Measurements from ENCODE around the gene TRIM7. TPM values are rescaled to one million over a fixed set of nuclear protein-coding genes. Genes with fewer than 3 reads are reported as not detected.
A peak's percentile ranks its signal among the peaks of the same experiment; 100 is the strongest.

The TRIM7 gene
- polyA plus RNA-seq, 3 donors from 2014 or later = 0.50 TPM; not detected in 2

DNA sequence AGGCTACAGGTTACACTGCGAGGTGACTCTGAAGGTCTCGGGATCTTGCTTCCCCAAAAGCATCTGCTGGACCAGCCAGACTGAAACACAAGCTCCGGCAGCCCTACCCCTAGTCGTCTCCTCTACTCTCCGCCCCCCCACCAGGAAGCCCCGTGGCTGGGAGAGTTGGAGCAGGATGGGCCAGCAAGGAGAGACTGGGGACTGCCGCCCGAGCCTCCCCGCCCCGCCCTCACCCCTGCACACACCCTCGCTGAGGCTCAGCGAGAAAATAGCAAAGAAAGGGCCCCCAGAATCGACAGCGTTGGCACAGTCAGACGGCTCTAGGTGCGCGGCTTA, 1.3 kb downstream of the TRIM7 start:
- H3K36me3 Mint-ChIP-seq = no peaks in the 10 kb centered on the region
- H3K4me1 Mint-ChIP-seq = peaks cover 32 to 35% of the 10 kb centered on the region in 2 donors
- H3K9me3 Mint-ChIP-seq = peaks cover 0 to 2% (median 0%) of the 10 kb centered on the region in 6 donors
- no peak overlapping the region for H3K27ac Mint-ChIP-seq
- H3K27me3 Mint-ChIP-seq (ENCODE audit: low read depth in 3 of 3) = peaks cover 31 to 41% (median 35%) of the 10 kb centered on the region in 3 donors
- H3K4me3 Mint-ChIP-seq = peak overlapping the region; percentile 74 to 91 (median 87)
- DNase-seq = no peak

DNA sequence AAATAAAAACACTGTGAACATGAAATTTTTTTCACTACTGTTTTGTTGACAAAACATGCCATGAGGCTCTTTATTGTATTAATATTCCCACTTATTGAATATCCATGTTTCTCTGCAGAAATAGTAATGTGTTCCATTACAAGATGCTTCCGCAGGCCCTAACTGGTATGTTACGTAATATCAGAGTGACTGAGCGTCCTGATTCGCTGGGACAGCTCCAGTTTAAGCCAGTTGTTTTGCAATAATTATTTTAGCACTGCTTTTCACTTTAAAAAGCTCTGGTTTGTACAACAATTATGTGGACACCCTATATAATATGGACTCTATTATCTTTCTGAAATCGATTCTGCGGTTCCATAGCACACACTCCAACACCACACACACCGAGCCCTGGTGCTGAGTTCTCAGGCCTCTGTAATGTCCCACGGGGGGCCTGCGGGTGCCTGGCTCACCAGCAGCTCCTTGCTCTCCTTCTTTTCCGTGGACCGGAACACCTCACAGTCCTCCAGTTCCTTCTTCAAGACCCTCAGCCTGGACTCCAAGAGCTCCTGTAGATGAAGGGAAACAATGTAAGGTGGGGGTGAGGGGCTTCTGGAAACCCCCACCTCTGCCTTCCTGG, 1.8 kb downstream of the TRIM7 start:
- Mint-ChIP-seq H3K4me3 (peak overlapping the region in 4 of 5 donors; percentile 74 to 91 (median 84)), H3K36me3 (no peaks in the 10 kb centered on the region), H3K4me1 (peaks cover 30 to 33% of the 10 kb centered on the region in 2 donors), H3K27me3 (ENCODE audit: low read depth in 3 of 3) (peaks cover 31 to 39% (median 35%) of the 10 kb centered on the region in 3 donors), H3K9me3 (peaks cover 0 to 2% (median 0%) of the 10 kb centered on the region in 6 donors), H3K27ac (no peak overlapping the region)
- no peak for DNase-seq

DNA sequence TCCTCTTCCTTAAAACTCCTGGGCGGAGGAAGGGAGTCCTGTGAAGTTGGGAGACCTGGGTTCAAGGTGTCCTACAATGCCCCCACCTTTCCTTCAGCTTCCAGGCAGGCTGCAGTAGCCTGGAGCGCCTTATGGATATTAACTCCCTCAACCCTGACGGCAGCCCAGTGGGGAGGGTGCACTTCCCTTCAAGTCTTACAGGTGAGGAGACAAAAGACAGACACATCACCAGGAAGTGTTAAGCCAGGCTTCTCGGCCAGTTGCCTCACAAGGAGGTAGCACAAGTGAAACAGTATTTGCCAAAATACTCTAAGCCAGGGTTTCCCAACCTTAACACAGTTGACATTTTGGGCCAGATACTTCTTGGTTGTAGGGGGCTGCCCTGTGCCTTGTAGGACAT, 4.2 kb downstream of the TRIM7 start:
- DNase-seq = no peak
- Mint-ChIP-seq H3K27ac (no peak overlapping the region), H3K4me3 (no peak overlapping the region), H3K4me1 (peaks cover 6 to 11% of the 10 kb centered on the region in 2 donors), H3K27me3 (ENCODE audit: low read depth in 3 of 3) (peaks cover 9 to 15% (median 11%) of the 10 kb centered on the region in 3 donors), H3K9me3 (no peaks in the 10 kb centered on the region), H3K36me3 (no peaks in the 10 kb centered on the region)

DNA sequence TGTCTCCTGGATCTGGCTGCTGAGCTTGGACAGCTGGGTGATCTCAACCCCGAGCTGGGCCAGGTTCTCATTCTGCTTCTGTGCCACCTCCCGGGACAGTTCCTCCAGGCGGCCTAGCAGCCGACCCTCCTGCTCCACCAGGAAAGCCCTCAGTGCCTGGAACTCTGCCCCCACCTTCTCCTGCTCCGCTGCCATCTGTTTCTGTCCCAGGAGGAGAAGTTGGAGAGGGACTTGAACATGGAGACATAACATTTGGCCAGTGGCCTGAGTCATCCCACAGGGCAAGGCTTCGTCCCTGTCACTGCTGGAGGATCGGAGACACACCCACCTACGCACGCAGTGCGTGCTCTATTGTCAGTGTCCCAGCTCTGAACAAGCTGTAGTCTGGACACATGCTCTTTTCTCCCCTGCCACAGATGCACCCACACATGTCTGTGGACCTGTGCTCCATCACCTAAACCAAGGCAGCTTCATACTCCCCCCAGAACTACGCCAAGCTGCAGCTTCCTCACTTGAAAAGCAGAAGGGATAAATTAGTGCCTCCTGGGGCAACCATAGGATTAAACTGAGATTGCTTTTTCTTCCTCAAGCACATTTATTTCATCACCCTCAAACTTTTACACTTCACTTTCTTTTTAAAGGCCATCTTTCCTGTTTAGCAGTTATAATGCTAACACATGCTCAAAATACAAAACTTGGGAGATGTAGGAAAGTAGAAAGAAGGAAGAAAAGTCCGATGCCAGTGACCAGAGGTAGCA, 4.9 kb downstream of the TRIM7 start:
- Mint-ChIP-seq H3K4me3 (no peak overlapping the region), H3K9me3 (no peaks in the 10 kb centered on the region), H3K36me3 (no peaks in the 10 kb centered on the region), H3K27ac (no peak overlapping the region), H3K4me1 (peaks cover 0 to 7% of the 10 kb centered on the region in 2 donors), H3K27me3 (ENCODE audit: low read depth in 3 of 3) (peaks cover 6 to 11% (median 8%) of the 10 kb centered on the region in 3 donors)
- DNase-seq = no peak

DNA sequence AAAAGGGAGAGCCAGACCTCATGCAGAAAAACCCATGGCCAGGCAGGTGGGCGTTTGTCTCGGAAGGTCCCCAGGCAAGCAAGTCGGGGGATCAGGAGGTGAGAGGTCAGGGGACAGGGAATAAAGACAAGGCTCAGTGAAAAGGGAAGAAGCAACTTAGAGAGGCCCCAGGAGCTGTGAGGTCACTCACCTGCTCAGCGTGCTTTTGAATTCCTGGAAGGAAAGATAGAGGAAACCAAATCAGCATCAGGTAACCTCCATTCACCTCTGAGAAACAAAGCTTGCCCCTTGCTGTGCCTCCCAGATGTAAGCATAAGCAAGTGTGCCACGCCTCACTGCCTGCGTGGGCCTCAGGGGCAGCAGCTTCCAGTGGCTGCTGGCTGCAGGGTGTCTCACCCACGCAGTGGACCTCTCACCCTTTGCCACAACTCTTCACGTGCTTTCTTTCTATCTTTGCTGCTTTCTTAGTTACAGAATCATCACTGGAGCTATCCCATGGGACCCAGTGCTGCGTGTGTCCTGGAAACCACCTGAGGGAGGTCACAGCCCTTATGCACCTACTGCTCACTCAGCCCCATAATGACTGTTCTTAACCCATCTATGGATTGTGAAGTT, 6.0 kb downstream of the TRIM7 start:
- Mint-ChIP-seq H3K27me3 (ENCODE audit: low read depth in 3 of 3) (peaks cover 6 to 11% (median 6%) of the 10 kb centered on the region in 3 donors), H3K4me3 (no peak overlapping the region), H3K9me3 (no peaks in the 10 kb centered on the region), H3K4me1 (peaks cover 0 to 4% of the 10 kb centered on the region in 2 donors), H3K36me3 (no peaks in the 10 kb centered on the region), H3K27ac (no peak overlapping the region)
- no peak for DNase-seq

DNA sequence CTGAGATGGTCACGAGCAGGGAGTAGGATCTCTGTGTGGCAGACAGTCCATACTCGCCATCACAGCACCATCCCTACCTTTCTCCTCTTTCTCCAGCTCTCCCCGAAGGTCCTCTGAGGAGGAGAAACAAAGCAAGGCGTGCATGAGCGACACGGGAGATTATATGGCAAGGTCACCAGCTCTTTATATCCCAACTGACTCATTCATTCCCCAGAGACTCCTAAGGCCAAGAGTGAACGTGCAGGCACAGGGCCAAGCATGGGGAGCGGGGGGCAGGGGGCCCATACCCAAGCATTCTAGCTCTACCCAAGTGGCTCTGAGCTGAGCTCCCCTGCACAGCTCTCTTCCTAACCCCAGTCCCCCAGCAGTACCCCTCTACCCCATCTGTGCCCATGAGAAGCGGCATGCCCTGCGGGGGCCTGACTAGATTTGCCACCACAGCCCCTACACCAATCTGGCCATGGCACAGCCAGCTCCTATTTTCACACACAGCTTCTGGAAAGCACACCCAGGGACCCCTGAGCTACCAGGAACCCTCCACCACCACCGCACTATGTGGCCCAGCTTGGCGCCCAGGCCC, 6.8 kb downstream of the TRIM7 start:
- Mint-ChIP-seq H3K9me3 (no peaks in the 10 kb centered on the region), H3K27me3 (ENCODE audit: low read depth in 3 of 3) (peaks cover 0 to 12% (median 2%) of the 10 kb centered on the region in 3 donors), H3K4me3 (no peak overlapping the region), H3K4me1 (no peaks in the 10 kb centered on the region), H3K36me3 (no peaks in the 10 kb centered on the region), H3K27ac (no peak overlapping the region)
- DNase-seq = no peak

DNA sequence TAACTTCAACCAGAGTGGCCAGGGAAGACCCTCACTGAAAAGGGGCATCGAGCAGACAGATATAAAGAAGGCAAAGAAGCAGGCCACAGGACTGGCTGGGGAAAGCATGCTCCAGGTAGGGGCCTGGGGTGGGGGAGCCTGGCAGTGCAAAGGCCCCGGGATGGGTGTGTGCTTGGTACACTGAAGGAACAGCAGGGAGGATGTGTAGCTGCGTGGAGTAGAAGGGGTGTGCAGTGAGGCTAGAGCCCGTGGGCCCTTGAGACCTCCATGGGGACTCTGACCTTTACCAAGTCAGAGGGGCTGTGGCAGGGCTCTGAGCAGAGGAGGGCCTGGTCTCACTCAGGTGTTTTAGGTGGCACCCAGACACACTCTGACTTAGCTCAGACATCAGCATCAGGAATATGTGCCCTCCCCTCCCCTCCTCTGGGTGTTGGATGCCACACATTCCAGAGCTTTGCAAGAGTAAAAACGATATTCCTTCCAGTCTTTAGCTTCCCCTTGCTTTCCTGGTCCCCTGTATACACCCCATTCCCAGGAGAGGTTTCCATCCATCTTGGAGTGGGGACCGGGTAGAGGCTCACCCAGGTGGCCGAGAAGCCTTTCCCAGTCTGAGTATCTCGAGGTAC, 7.6 kb downstream of the TRIM7 start:
- Mint-ChIP-seq H3K4me3 (no peak overlapping the region), H3K9me3 (no peaks in the 10 kb centered on the region), H3K4me1 (peaks cover 5 to 7% of the 10 kb centered on the region in 2 donors), H3K27me3 (ENCODE audit: low read depth in 3 of 3) (peaks cover 2 to 15% (median 8%) of the 10 kb centered on the region in 3 donors), H3K27ac (no peak overlapping the region), H3K36me3 (no peaks in the 10 kb centered on the region)
- DNase-seq = no peak

DNA sequence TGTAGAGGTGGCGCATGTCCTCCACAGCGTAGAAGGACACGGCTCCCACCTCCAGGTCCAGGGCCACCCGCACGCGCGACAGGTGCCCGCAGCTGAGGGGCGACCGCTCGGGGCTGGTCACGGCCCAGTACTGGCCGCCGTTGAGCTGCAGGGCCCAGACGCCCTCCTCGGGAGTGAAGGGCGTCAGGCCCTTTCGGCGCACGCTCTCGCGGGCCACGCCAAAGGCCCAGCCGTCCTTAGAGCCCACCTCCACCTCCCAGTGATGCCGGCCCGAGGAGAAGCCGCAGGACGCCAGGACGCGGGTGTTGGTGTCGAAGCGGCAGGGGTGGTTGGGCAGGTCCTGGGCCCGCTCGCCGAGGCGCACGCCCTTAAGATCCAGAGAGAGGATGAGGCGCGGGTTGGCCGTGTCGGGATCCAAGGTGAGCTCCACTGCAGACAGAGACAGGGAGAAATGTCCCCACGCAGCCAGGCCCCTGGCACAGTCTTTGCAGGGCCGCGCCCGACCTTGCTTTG, 9.7 kb downstream of the TRIM7 start:
- Mint-ChIP-seq H3K4me1 (peaks cover 14 to 22% of the 10 kb centered on the region in 2 donors), H3K9me3 (peaks cover 0 to 5% (median under 1%) of the 10 kb centered on the region in 6 donors), H3K4me3 (no peak overlapping the region), H3K36me3 (peaks cover 0 to 3% (median 0%) of the 10 kb centered on the region in 3 donors), H3K27ac (no peak overlapping the region), H3K27me3 (ENCODE audit: low read depth in 3 of 3) (peaks cover 19 to 30% (median 28%) of the 10 kb centered on the region in 3 donors)
- DNase-seq = no peak

DNA sequence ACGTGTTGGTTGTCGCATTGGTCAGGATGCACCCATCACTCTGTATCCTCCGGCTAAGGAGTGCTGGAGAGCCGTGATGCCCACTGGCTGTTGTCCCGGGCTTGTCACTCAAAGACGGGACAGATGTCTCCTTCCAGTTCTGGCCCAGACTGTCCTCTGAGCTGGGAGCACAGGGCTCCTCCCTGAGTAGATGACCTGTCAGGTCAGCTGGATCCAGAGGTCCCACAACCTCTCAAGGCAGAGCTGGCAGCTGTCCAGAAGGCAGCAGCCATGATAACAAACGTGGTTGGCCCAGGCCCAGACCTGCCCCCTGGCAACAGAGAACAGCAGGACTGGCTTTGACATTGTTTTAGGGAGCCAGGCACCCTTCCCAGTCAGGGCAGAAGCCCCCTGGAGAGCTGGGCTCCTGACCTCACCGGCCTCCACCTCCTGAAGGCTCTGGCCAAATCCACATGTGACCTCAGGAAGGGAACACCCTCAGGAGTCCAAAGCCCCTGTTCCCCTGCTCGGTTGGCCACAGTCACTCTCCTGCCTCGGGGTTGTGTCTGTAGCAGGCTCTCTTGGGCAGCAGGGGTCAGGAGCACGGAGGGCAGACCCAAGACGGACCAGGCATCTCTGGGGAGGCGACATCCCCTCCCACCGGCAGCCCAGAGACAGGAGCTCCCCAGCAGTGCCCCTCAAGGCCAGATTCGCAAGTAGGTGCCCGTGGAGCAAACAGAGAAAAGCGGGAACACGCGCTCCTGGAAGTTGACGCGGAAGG, 10.3 kb downstream of the TRIM7 start:
- Mint-ChIP-seq H3K27ac (no peak overlapping the region), H3K4me1 (peaks cover 20 to 24% of the 10 kb centered on the region in 2 donors), H3K9me3 (peaks cover 0 to 5% (median under 1%) of the 10 kb centered on the region in 6 donors), H3K36me3 (peaks cover 0 to 3% (median 0%) of the 10 kb centered on the region in 3 donors), H3K27me3 (ENCODE audit: low read depth in 3 of 3) (peaks cover 25 to 34% (median 34%) of the 10 kb centered on the region in 3 donors), H3K4me3 (peak overlapping the region in 1 of 5 donors; percentile 26)
- no peak for DNase-seq

DNA sequence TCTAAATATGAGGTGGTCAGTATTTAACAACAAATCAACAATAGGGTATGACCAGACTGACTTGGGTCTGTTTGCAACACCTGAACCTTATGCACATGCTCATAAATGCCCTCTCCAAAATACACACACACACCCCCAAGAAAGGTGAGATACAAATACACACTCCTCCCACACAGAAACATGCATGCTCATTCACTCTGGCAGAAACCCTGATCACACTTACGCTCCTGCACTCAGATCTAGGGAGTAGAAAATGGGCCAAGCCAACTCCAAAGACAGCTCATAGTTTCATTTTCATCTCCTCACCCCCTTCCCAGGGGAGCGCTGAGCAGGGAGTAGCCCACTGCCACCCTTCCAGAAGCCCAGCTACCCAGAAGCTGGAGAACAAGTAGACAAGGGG, 11.3 kb downstream of the TRIM7 start:
- peaks cover 24 to 30% of the 10 kb centered on the region in 2 donors for H3K4me1 Mint-ChIP-seq
- peak overlapping the region in 2 of 6 donors; percentile 36 to 76 for H3K27ac Mint-ChIP-seq
- DNase-seq = no peak
- H3K27me3 Mint-ChIP-seq (ENCODE audit: low read depth in 3 of 3) = peaks cover 35 to 44% (median 44%) of the 10 kb centered on the region in 3 donors
- peaks cover 0 to 3% (median 0%) of the 10 kb centered on the region in 3 donors for H3K36me3 Mint-ChIP-seq
- peak overlapping the region in 2 of 5 donors; percentile 77 to 98 for H3K4me3 Mint-ChIP-seq
- H3K9me3 Mint-ChIP-seq = peaks cover 0 to 6% (median 3%) of the 10 kb centered on the region in 6 donors

DNA sequence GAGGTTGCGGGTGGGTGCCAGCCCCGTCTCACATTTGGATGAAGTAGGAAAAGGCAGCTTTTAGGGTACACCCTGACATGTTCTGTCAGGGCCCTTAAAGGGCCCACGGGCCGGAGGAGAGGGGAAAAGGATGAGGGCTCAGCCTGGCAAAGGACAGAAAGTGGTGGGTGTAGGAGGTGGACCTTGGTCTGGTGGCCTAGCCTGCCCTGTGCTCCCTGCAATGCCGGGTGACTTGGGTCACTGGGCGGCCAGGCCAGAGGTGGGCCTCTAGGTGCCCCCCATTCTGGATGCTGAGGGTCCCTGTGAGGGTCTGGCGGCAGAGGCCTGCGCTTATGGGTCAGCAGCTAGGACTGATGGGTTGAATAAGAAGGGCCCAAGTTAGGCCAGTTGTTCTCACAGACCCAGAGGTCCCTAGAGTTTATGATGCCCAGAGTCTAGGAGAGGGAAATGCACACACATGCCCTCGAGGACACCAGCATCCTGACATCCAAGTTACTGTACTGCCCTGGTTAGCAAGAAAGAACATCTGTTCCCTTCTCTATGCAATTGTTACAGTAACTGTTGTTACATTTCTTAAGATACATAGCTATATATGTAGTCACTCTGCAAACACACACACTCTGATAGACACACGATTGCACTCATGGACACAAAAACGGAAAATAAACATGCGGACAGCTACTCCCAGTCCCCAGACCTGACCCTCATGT, 12.5 kb downstream of the TRIM7 start:
- peaks cover 0 to 8% (median 6%) of the 10 kb centered on the region in 6 donors for H3K9me3 Mint-ChIP-seq
- H3K27ac Mint-ChIP-seq = peak overlapping the region; percentile 78 to 98 (median 94)
- peaks cover 0 to 3% (median 0%) of the 10 kb centered on the region in 3 donors for H3K36me3 Mint-ChIP-seq
- peaks cover 44 to 56% (median 54%) of the 10 kb centered on the region in 3 donors for H3K27me3 Mint-ChIP-seq (ENCODE audit: low read depth in 3 of 3)
- peaks cover 35 to 41% of the 10 kb centered on the region in 2 donors for H3K4me1 Mint-ChIP-seq
- no peak for DNase-seq
- H3K4me3 Mint-ChIP-seq = peak overlapping the region; percentile 93 to 100 (median 98)

Measured in immature natural killer cell (primary cell).